Neural cell (in vitro differentiated cells): ENCODE results near the gene LACTBL1. TPM values are rescaled to one million over a fixed set of nuclear protein-coding genes. Genes with fewer than 3 reads are reported as not detected.
A peak's percentile ranks its signal among the peaks of the same experiment; 100 is the strongest.

Source experiments
- H2AFZ ChIP-seq: fragments of 200-600, 300-800 bp; sonication (generic), shearing (Covaris generic); 2 replicates; pipeline ENCODE4 v1.6.0; 2014; ENCODE audit warnings: low read depth, mild to moderate bottlenecking, antibody characterized with exemption, low read length, moderate library complexity
- H3F3A ChIP-seq: fragments of 200-600 bp; shearing (Covaris generic); 2 replicates; pipeline ENCODE4 v1.6.1; 2016; ENCODE audit warnings: mild to moderate bottlenecking, moderate library complexity, mixed read lengths, antibody characterized with exemption, low read length; ENCODE audit not compliant: insufficient read depth, poor library complexity, severe bottlenecking
- H3K27ac ChIP-seq: fragments of 200-600, 300-800 bp; sonication (generic), shearing (Covaris generic); 2 replicates; pipeline ENCODE4 v1.5.1; 2014; ENCODE audit warnings: mild to moderate bottlenecking, low read length, moderate library complexity
- H3K27me3 ChIP-seq: fragments of 300-800, 200-600 bp; sonication (generic), shearing (Covaris generic); 2 replicates; pipeline ENCODE4 v1.6.0; 2014; ENCODE audit warnings: mild to moderate bottlenecking, low read depth, low read length, moderate library complexity; ENCODE audit not compliant: insufficient read depth
- H3K36me3 ChIP-seq: fragments of 300-800, 200-600 bp; sonication (generic), shearing (Covaris generic); 2 replicates; pipeline ENCODE4 v1.5.1; 2014; ENCODE audit warnings: mild to moderate bottlenecking, antibody characterized with exemption, low read length, moderate library complexity; ENCODE audit not compliant: insufficient read depth
- H3K4me2 ChIP-seq: fragments of 300-800, 200-600 bp; sonication (generic), shearing (Covaris generic); 2 replicates; pipeline ENCODE4 v1.6.0; 2014; ENCODE audit warnings: mild to moderate bottlenecking, low read length
- H3K4me3 ChIP-seq: fragments of 300-800, 200-600 bp; sonication (generic), shearing (Covaris generic); 2 replicates; pipeline ENCODE4 v1.5.1; 2014; ENCODE audit warnings: mild to moderate bottlenecking, low read length, moderate library complexity
- H3K79me2 ChIP-seq: fragments of 200-600 bp; shearing (Covaris generic); replicated peaks from 2 replicates; pipeline ENCODE4 v1.6.0; 2014; ENCODE audit warnings: mild to moderate bottlenecking, low read length, moderate library complexity; ENCODE audit not compliant: insufficient read depth
- H3K9ac ChIP-seq: fragments of 300-800, 200-600 bp; sonication (generic), shearing (Covaris generic); 2 replicates; pipeline ENCODE4 v1.6.1; 2016; ENCODE audit warnings: mild to moderate bottlenecking, low read length, mixed read lengths
- H3K9me2 ChIP-seq: fragments of 200-600 bp; shearing (Covaris generic); 2 replicates; pipeline ENCODE4 v1.6.1; 2016; ENCODE audit warnings: mild to moderate bottlenecking, low read length, mixed read lengths; ENCODE audit not compliant: insufficient read depth
- H3K9me3 ChIP-seq: fragments of 200-600, 300-800 bp; sonication (generic), shearing (Covaris generic); 2 replicates; pipeline ENCODE4 v1.6.1; 2016; ENCODE audit warnings: mild to moderate bottlenecking, mixed run types, low read length, moderate library complexity, mixed read lengths
- H4K20me1 ChIP-seq: fragments of 200-600 bp; shearing (Covaris generic); 2 replicates; pipeline ENCODE4 v1.6.1; 2016; ENCODE audit warnings: mild to moderate bottlenecking, mixed run types; ENCODE audit not compliant: insufficient read depth
- CTCF ChIP-seq: fragments of 450-650 bp; IDR thresholded peaks from 2 replicates; pipeline ENCODE4 v1.5.1; 2014; ENCODE audit warnings: antibody characterized with exemption, mild to moderate bottlenecking, moderate library complexity; ENCODE audit not compliant: poor library complexity, severe bottlenecking
- EP300 ChIP-seq: fragments of 450-650 bp; conservative IDR thresholded peaks from 2 replicates; pipeline ENCODE4 v1.6.1; 2014; ENCODE audit warnings: antibody characterized with exemption, mild to moderate bottlenecking, moderate library complexity; ENCODE audit not compliant: poor library complexity, severe bottlenecking
- EZH2 ChIP-seq: fragments of 200-600, 300-800 bp; shearing (Covaris generic), sonication (generic); IDR thresholded peaks from 2 replicates; pipeline ENCODE4 v1.6.1; 2014; ENCODE audit warnings: antibody characterized with exemption, low read length, borderline replicate concordance, mild to moderate bottlenecking; ENCODE audit not compliant: insufficient read depth, poor library complexity, severe bottlenecking
- MXI1 ChIP-seq: fragments of 450-650 bp; conservative IDR thresholded peaks from 2 replicates; pipeline ENCODE4 v1.6.1; 2014; ENCODE audit warnings: antibody characterized with exemption, mild to moderate bottlenecking; ENCODE audit not compliant: poor library complexity, severe bottlenecking
- POLR2AphosphoS5 ChIP-seq: IDR thresholded peaks from 2 replicates; pipeline ENCODE4 v1.6.1; 2012
- RAD21 ChIP-seq: fragments of 450-650 bp; conservative IDR thresholded peaks from 2 replicates; pipeline ENCODE4 v1.6.1; 2014; ENCODE audit warnings: antibody characterized with exemption, mild to moderate bottlenecking, moderate library complexity
- REST ChIP-seq: IDR thresholded peaks from 2 replicates; pipeline ENCODE4 v1.6.1; 2012; ENCODE audit warnings: borderline replicate concordance
- SMC3 ChIP-seq: fragments of 450-650 bp; conservative IDR thresholded peaks from 2 replicates; pipeline ENCODE4 v1.6.1; 2014; ENCODE audit warnings: antibody characterized with exemption, mild to moderate bottlenecking, moderate library complexity; ENCODE audit not compliant: poor library complexity
- TAF1 ChIP-seq: IDR thresholded peaks from 2 replicates; pipeline ENCODE4 v1.6.1; 2012; ENCODE audit warnings: low read depth
- polyA plus RNA-seq: library from polyadenylated mRNA; depleted of rRNA; stranded (reverse); fragments of >200 nt; gene quantifications from 2 replicates; pipeline ENCODE4 v1.2.3, GENCODE V29; 2014

LACTBL1 gene
- polyA plus RNA-seq, 1 donor from 2014 or later, result not detected

DNA sequence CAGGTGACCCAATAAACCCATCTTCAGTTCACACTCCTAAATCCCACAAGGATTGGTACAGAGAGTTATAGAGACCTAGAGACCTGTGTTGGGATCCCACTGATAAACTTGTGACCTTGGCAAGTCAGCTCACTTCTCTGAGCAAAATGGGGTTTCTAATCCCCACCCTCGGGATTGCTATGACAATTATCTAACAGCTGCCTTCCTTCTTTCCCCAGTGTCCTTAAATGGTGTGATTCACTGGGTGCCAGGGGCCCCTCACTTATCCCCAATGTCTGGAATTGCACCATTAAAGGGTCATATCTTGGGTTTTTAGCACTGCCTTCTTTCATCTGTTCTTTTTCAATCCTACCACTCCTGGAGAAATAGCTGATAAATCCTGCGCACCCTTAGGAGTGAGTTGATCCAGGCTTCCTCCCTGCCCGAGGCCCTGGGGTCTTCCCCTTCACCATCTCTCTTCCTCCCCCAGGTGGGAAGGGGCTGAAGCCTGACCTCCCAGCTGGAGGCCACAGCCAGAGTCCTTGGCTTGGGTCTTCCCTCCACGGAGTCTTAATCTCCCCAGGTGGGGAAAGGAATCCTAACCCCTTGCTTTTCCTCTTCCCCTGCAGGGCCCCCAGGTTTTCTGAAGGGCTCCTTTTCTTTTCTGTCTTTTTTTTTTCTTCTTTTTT lies 39.7 kb downstream of the LACTBL1 start:
- H3K4me2 ChIP-seq, result no peak overlapping the region
- no peaks in the 10 kb centered on the region for H3K27me3 ChIP-seq
- no peaks in the 10 kb centered on the region for H4K20me1 ChIP-seq
- H3K4me3 ChIP-seq, result no peak overlapping the region
- no peak overlapping the region for H3K9ac ChIP-seq
- TF ChIP-seq REST, result no peak
- no peak for TF ChIP-seq RAD21
- no peak for TF ChIP-seq CTCF
- TF ChIP-seq EZH2, result no peak
- TF ChIP-seq POLR2AphosphoS5, result no peak
- no peak for TF ChIP-seq SMC3
- TF ChIP-seq MXI1, result no peak
- TF ChIP-seq EP300, result no peak
- TF ChIP-seq TAF1, result no peak
- no peaks in the 10 kb centered on the region for H3K79me2 ChIP-seq
- no peak overlapping the region for H3K27ac ChIP-seq
- no peaks in the 10 kb centered on the region for H3K9me2 ChIP-seq
- H3F3A ChIP-seq, result no peaks in the 10 kb centered on the region
- H2AFZ ChIP-seq, result no peak overlapping the region
- H3K9me3 ChIP-seq, result no peaks in the 10 kb centered on the region
- no peaks in the 10 kb centered on the region for H3K36me3 ChIP-seq

- H4K20me1 ChIP-seq, result no peaks in the 10 kb centered on the region
- H3K9ac ChIP-seq, result no peak overlapping the region
- no peaks in the 10 kb centered on the region for H3K9me2 ChIP-seq
- H3K27ac ChIP-seq, result no peak overlapping the region
- H3K36me3 ChIP-seq, result no peaks in the 10 kb centered on the region
- H3K27me3 ChIP-seq, result no peaks in the 10 kb centered on the region
- no peak for TF ChIP-seq REST
- TF ChIP-seq EZH2, result no peak
- TF ChIP-seq CTCF, result no peak
- TF ChIP-seq MXI1, result no peak
- peak; percentile 14 for TF ChIP-seq SMC3
- peak; percentile 19 for TF ChIP-seq RAD21
- TF ChIP-seq POLR2AphosphoS5, result no peak
- TF ChIP-seq TAF1, result no peak
- no peaks in the 10 kb centered on the region for H3K9me3 ChIP-seq
- H2AFZ ChIP-seq, result no peak overlapping the region
- no peaks in the 10 kb centered on the region for H3K79me2 ChIP-seq
- H3K4me3 ChIP-seq, result no peak overlapping the region
- no peaks in the 10 kb centered on the region for H3F3A ChIP-seq
- H3K4me2 ChIP-seq, result no peak overlapping the region
These were observed 42.3 kb downstream of the LACTBL1 start for GRCh38 chr1:22930240-22930912.
